Uterine smooth muscle cell (primary cell): Measurements from ENCODE around the gene CD44. TPM values are rescaled to one million over a fixed set of nuclear protein-coding genes. Genes with fewer than 3 reads are reported as not detected.

Experiments
- total RNA-seq: library from RNA; depleted of rRNA; stranded (reverse); fragments of >200 nt; gene quantifications from 2 replicates; pipeline ENCODE4 v1.2.3, GENCODE V29; 2014

Gene CD44
- total RNA-seq: 366 and 419 TPM in 2 replicates

GRCh38 chr11:35138943-35139721, at the start of gene CD44:
Gene CD44, plus strand, starts transcription at chr11:35139171. Its CDS starts 133 bp downstream, at chr11:35139304.

Other genes with a start within 250 kb of the CD44 start
- gene APIP, start 222.8 kb upstream of the CD44 start, total RNA-seq: 26.6 and 27.9 TPM in 2 replicates
- 38.9 and 48.8 TPM in 2 replicates for gene PDHX, start 222.6 kb upstream of the CD44 start, total RNA-seq